Ovary (tissue), 3 donors: ENCODE results near the gene VWDE.

ENCODE experiments used
- CTCF ChIP-seq, 3 donors: fragments of 450-650 bp in 2 of 3; fragments of 200-600 bp in 1 of 3; IDR thresholded peaks; one replicate each; pipeline versions ENCODE4 v1.5.1 to v1.8.0; 2016 to 2022; ENCODE audit warnings: antibody characterized with exemption in 3 of 3, mild to moderate bottlenecking in 1 of 3
- EP300 ChIP-seq: sonication (generic); formaldehyde crosslinking; IDR thresholded peaks from one replicate; pipeline ENCODE4 v1.6.1; 2017; ENCODE audit warnings: antibody characterized with exemption
- POLR2A ChIP-seq: fragments of 450-650 bp; IDR thresholded peaks from one replicate; pipeline ENCODE4 v1.6.1; 2017; ENCODE audit warnings: antibody characterized with exemption, mild to moderate bottlenecking, moderate library complexity
- donor health status: DM: no; HTN: no; CAD: no.

GRCh38 chr7:12386313-12386740 lies 17.3 kb downstream of the VWDE start:
- TF ChIP-seq POLR2A (no peak), CTCF (IDR thresholded peaks at IDR 0.05) (no peak), EP300 (no peak)
